CD14-positive monocyte (primary cell): ENCODE data around the gene CCR7. TPM values are rescaled to one million over a fixed set of nuclear protein-coding genes. Genes with fewer than 3 reads are reported as not detected.
A peak's percentile ranks its signal among the peaks of the same experiment; 100 is the strongest.

Experiments
- DNase-seq, 3 donors: peaks; one replicate each; pipeline ENCODE4 v3.0.0-alpha.2; 2011 to 2022
- H2AFZ ChIP-seq: 2 replicates; pipeline ENCODE4 v1.6.0; 2012; ENCODE audit warnings: mild to moderate bottlenecking, low read depth, low read length, inconsistent platforms; ENCODE audit not compliant: insufficient read depth, poor library complexity, severe bottlenecking
- H3K27ac ChIP-seq, 2 donors: 1 replicate in 1 of 2; 2 replicates in 1 of 2; pipeline ENCODE4 v1.5.1; 2012 to 2013; ENCODE audit warnings: low read length in 2 of 2, control low read depth in 1 of 2, inconsistent platforms in 1 of 2, low read depth in 1 of 2, mild to moderate bottlenecking in 1 of 2
- H3K27me3 ChIP-seq, 2 donors: one replicate each; pipeline versions ENCODE4 v1.6.0 to v1.6.1; 2011 to 2013; ENCODE audit warnings: low read length in 2 of 2; ENCODE audit not compliant: control insufficient read depth in 2 of 2, insufficient read depth in 2 of 2
- H3K36me3 ChIP-seq, 2 donors: replicated peaks in 1 of 2; 1 replicate in 1 of 2; 2 replicates in 1 of 2; pipeline versions ENCODE4 v1.5.1 to v1.6.1; 2012 to 2013; ENCODE audit warnings: low read length in 2 of 2, control low read depth in 1 of 2, inconsistent platforms in 1 of 2, mild to moderate bottlenecking in 1 of 2; ENCODE audit not compliant: insufficient read depth in 2 of 2, control insufficient read depth in 1 of 2
- H3K4me1 ChIP-seq, 2 donors: 1 replicate in 1 of 2; 2 replicates in 1 of 2; pipeline versions ENCODE4 v1.5.1 to v1.6.1; 2012 to 2013; ENCODE audit warnings: low read length in 2 of 2, control low read depth in 1 of 2, inconsistent platforms in 1 of 2, mild to moderate bottlenecking in 1 of 2, moderate library complexity in 1 of 2; ENCODE audit not compliant: insufficient read depth in 2 of 2, control insufficient read depth in 1 of 2
- H3K4me2 ChIP-seq: replicated peaks from 2 replicates; pipeline ENCODE3; 2012; ENCODE audit warnings: low read length, moderate library complexity, mild to moderate bottlenecking; ENCODE audit not compliant: poor library complexity, severe bottlenecking; ENCODE audit errors: extremely low read depth
- H3K4me3 ChIP-seq, 3 experiments: fragments of 200-600 bp in 1 of 3; sonication (generic) in 1 of 3; replicated peaks in 1 of 3; 1 replicate in 2 of 3; 2 replicates in 1 of 3; pipeline ENCODE4 v1.5.1; 2011 to 2013; ENCODE audit warnings: low read length in 3 of 3, mild to moderate bottlenecking in 3 of 3, control low read depth in 2 of 3, low read depth in 2 of 3, inconsistent platforms in 1 of 3, moderate library complexity in 1 of 3
- H3K79me2 ChIP-seq: 2 replicates; pipeline ENCODE4 v1.6.0; 2012; ENCODE audit warnings: mild to moderate bottlenecking, control low read depth, inconsistent platforms, low read length, moderate library complexity; ENCODE audit not compliant: insufficient read depth
- H3K9ac ChIP-seq: 2 replicates; pipeline ENCODE4 v1.6.0; 2017; ENCODE audit warnings: low read length, mild to moderate bottlenecking; ENCODE audit not compliant: insufficient read depth, poor library complexity, severe bottlenecking
- H3K9me3 ChIP-seq, 2 donors: replicated peaks in 1 of 2; 1 replicate in 1 of 2; 2 replicates in 1 of 2; pipeline versions ENCODE4 v1.5.1 to v1.6.1; 2012 to 2013; ENCODE audit warnings: low read length in 2 of 2, control low read depth in 1 of 2; ENCODE audit not compliant: control insufficient read depth in 1 of 2, insufficient read depth in 1 of 2
- H4K20me1 ChIP-seq: 2 replicates; pipeline ENCODE4 v1.6.0; 2012; ENCODE audit warnings: mild to moderate bottlenecking, low read length, control low read depth, moderate library complexity; ENCODE audit not compliant: insufficient read depth
- H3K27ac Mint-ChIP-seq, 7 donors: one replicate each; pipeline ENCODE4 v1.8.0; 2020; ENCODE audit warnings: mild to moderate bottlenecking in 7 of 7, mixed read lengths in 7 of 7, moderate library complexity in 6 of 7, inconsistent platforms in 2 of 7
- H3K27me3 Mint-ChIP-seq, 3 donors: one replicate each; pipeline ENCODE4 v1.8.0; 2021 to 2022; ENCODE audit warnings: low read depth in 3 of 3, mild to moderate bottlenecking in 3 of 3, mixed read lengths in 3 of 3, moderate library complexity in 3 of 3, inconsistent platforms in 1 of 3
- H3K36me3 Mint-ChIP-seq, 2 donors: one replicate each; pipeline ENCODE4 v1.8.0; 2020; ENCODE audit warnings: mixed read lengths in 2 of 2, inconsistent platforms in 1 of 2, mild to moderate bottlenecking in 1 of 2
- H3K4me1 Mint-ChIP-seq: one replicate; pipeline ENCODE4 v1.8.0; 2020; ENCODE audit warnings: mild to moderate bottlenecking, mixed read lengths
- H3K4me3 Mint-ChIP-seq, 2 donors: one replicate each; pipeline ENCODE4 v1.8.0; 2020; ENCODE audit warnings: mild to moderate bottlenecking in 2 of 2, mixed read lengths in 2 of 2, moderate library complexity in 1 of 2
- H3K9me3 Mint-ChIP-seq, 7 donors: one replicate each; pipeline ENCODE4 v1.8.0; 2020 to 2022; ENCODE audit warnings: mixed read lengths in 7 of 7, mild to moderate bottlenecking in 6 of 7, moderate library complexity in 6 of 7, inconsistent platforms in 2 of 7
- CTCF ChIP-seq: fragments of 200-600 bp; IDR thresholded peaks from one replicate; pipeline ENCODE4 v1.8.0; 2022; ENCODE audit warnings: antibody characterized with exemption, mild to moderate bottlenecking
- WGBS: methylation state at CpG from one replicate; pipeline ENCODE4 v1.1.5; 2013; ENCODE audit warnings: missing lambda C conversion rate; ENCODE audit not compliant: insufficient coverage; 5-methylcytosine and 5-hydroxymethylcytosine counted together
- intact Hi-C, 2 donors: fragments of 100-400 bp; cut with micrococcal nuclease; formaldehyde crosslinking; loops; one replicate each; pipeline versions ENCODE4 v1.15.0 to v1.15.1; 2023
- polyA plus RNA-seq, 3 donors: library from polyadenylated mRNA; depleted of rRNA in 1 of 3; unstranded in 2 of 3; stranded (reverse) in 1 of 3; fragments of 300-500 nt in 2 of 3; fragments of >200 nt in 1 of 3; fragmentation: Illumina TruSeq in 2 of 3; gene quantifications; 1 replicate in 2 of 3; 2 replicates in 1 of 3; pipeline ENCODE4 v1.2.3, GENCODE V29; 2012 to 2021

Gene CCR7
- polyA plus RNA-seq, 3 donors: 0.15 to 2.1 (median 1.2) TPM

GRCh38 chr17:40538936-40539705 is 26.2 kb downstream of the CCR7 start:
- Histone ChIP-seq H3K9me3 (no peaks in the 10 kb centered on the region), H3K27me3 (no peaks in the 10 kb centered on the region), H3K79me2 (no peaks in the 10 kb centered on the region), H3K27ac (no peak overlapping the region), H3K4me3 (no peak overlapping the region), H2AFZ (no peak overlapping the region), H3K9ac (no peak overlapping the region), H4K20me1 (no peaks in the 10 kb centered on the region), H3K36me3 (no peaks in the 10 kb centered on the region), H3K4me1 (no peaks in the 10 kb centered on the region), H3K4me2 (no peak overlapping the region)
- WGBS: 81% methylated on average over 3 of the region's 6 CpGs
- intact Hi-C loops: loop anchor here (10.0 kb wide), 2 partner anchors 134 to 234 kb away; partner anchors contain the start of gene RARA (in 1 of the 2)
- no peak for DNase-seq
- H3K27me3 Mint-ChIP-seq: peaks cover 8 to 10% (median 8%) of the 10 kb centered on the region in 3 donors
- TF ChIP-seq CTCF: no peak
- H3K9me3 Mint-ChIP-seq: no peaks in the 10 kb centered on the region
- peaks cover 6% of the 10 kb centered on the region for H3K4me1 Mint-ChIP-seq
- H3K27ac Mint-ChIP-seq: peak overlapping the region in 1 of 7 donors; percentile 0
- no peaks in the 10 kb centered on the region for H3K36me3 Mint-ChIP-seq
- H3K4me3 Mint-ChIP-seq: no peak overlapping the region

GRCh38 chr17:40538019-40538935 is 27.0 kb downstream of the CCR7 start:
- DNase-seq: no peak
- TF ChIP-seq CTCF: no peak
- Mint-ChIP-seq H3K4me1 (peaks cover 13% of the 10 kb centered on the region), H3K36me3 (no peaks in the 10 kb centered on the region), H3K9me3 (no peaks in the 10 kb centered on the region), H3K27ac (no peak overlapping the region), H3K27me3 (peaks cover 8 to 10% (median 8%) of the 10 kb centered on the region in 3 donors), H3K4me3 (no peak overlapping the region)
- intact Hi-C loops: loop anchor here (10.0 kb wide), 2 partner anchors 133 to 233 kb away; partner anchors contain the start of gene RARA (in 1 of the 2)
- Histone ChIP-seq H3K9ac (no peak overlapping the region), H3K4me1 (peaks cover 0 to 4% of the 10 kb centered on the region in 2 donors), H3K9me3 (no peaks in the 10 kb centered on the region), H3K4me3 (no peak overlapping the region), H3K36me3 (no peaks in the 10 kb centered on the region), H3K79me2 (no peaks in the 10 kb centered on the region), H4K20me1 (no peaks in the 10 kb centered on the region), H3K4me2 (no peak overlapping the region), H3K27me3 (no peaks in the 10 kb centered on the region), H3K27ac (no peak overlapping the region), H2AFZ (no peak overlapping the region)
- WGBS: 88% methylated on average over 12 of the region's 15 CpGs
